GM12864 (cell line): ENCODE data around the gene OLFML1.

ENCODE experiments used
- DNase-seq: peaks from one replicate; pipeline ENCODE4 v3.0.0-alpha.2; 2011; ENCODE audit warnings: low read depth
- H3K4me3 ChIP-seq: 2 replicates; pipeline ENCODE4 v1.5.1; 2011; ENCODE audit warnings: mild to moderate bottlenecking, low read depth, low read length, control low read depth
- CTCF ChIP-seq: IDR thresholded peaks from 2 replicates; pipeline ENCODE4 v1.5.1; 2011; ENCODE audit warnings: low read depth, mild to moderate bottlenecking, moderate library complexity, low read length, control low read depth, inconsistent platforms; ENCODE audit errors: missing control alignments

OLFML1 gene

GRCh38 chr11:7522546-7522945 lies 37.2 kb downstream of the OLFML1 start:
- no peak for DNase-seq
- H3K4me3 ChIP-seq: no peak overlapping the region
- TF ChIP-seq CTCF: no peak

GRCh38 chr11:7523416-7524210 lies 38.3 kb downstream of the OLFML1 start:
- DNase-seq: no peak

GRCh38 chr11:7524462-7525235 lies 39.3 kb downstream of the OLFML1 start:
- DNase-seq: no peak
- H3K4me3 ChIP-seq: no peak overlapping the region
- TF ChIP-seq CTCF: no peak

More at GRCh38 chr11:7523416-7524210, 38.3 kb downstream of the OLFML1 start:
- no peak overlapping the region for H3K4me3 ChIP-seq
- no peak for TF ChIP-seq CTCF

- DNase-seq: no peak
- TF ChIP-seq CTCF: no peak
- H3K4me3 ChIP-seq: no peak overlapping the region
These were observed 40.1 kb downstream of the OLFML1 start for GRCh38 chr11:7525424-7525823.

- H3K4me3 ChIP-seq: no peak overlapping the region
- DNase-seq: no peak
- no peak for TF ChIP-seq CTCF
These were observed 41.7 kb downstream of the OLFML1 start for GRCh38 chr11:7527029-7527428.

- no peak for DNase-seq
- no peak overlapping the region for H3K4me3 ChIP-seq
- TF ChIP-seq CTCF: no peak
These were observed 43.3 kb downstream of the OLFML1 start for GRCh38 chr11:7528514-7529049.
